Testis (tissue), 2 donors: ENCODE results near the gene SNX30.

ENCODE experiments used
- CTCF ChIP-seq, 3 experiments: fragments of 450-650 bp in 2 of 3; fragments of 200-600 bp in 1 of 3; sonication (generic) in 1 of 3; IDR thresholded peaks; one replicate each; pipeline ENCODE4 v1.5.1; 2016 to 2019; ENCODE audit warnings: antibody characterized with exemption in 3 of 3, mild to moderate bottlenecking in 2 of 3, moderate library complexity in 1 of 3
- POLR2A ChIP-seq: fragments of 450-650 bp; IDR thresholded peaks from one replicate; pipeline ENCODE4 v1.6.1; 2017; ENCODE audit warnings: antibody characterized with exemption, mild to moderate bottlenecking, moderate library complexity

GRCh38 chr9:112760821-112761220, 10.3 kb downstream of the SNX30 start:
- TF ChIP-seq CTCF (IDR thresholded peaks at IDR 0.05) (no peak), POLR2A (no peak)
